HL-60 (cell line): ENCODE measurements around the gene PLPP3.

ENCODE experiments used
- CTCF ChIP-seq: IDR thresholded peaks from one replicate; pipeline ENCODE4 v1.5.1; 2011; ENCODE audit warnings: low read length, control low read depth, inconsistent platforms; ENCODE audit not compliant: insufficient read depth
- GABPA ChIP-seq: IDR thresholded peaks from 2 replicates; pipeline ENCODE4 v1.6.1; 2012; ENCODE audit warnings: low read depth
- POLR2AphosphoS5 ChIP-seq: IDR thresholded peaks from 2 replicates; pipeline ENCODE4 v1.6.1; 2012; ENCODE audit warnings: low read depth
- REST ChIP-seq: IDR thresholded peaks from 2 replicates; pipeline ENCODE4 v1.6.1; 2012; ENCODE audit warnings: low read depth; ENCODE audit not compliant: insufficient replicate concordance
- SPI1 ChIP-seq: IDR thresholded peaks from 2 replicates; pipeline ENCODE4 v1.6.1; 2012; ENCODE audit warnings: low read depth, mild to moderate bottlenecking, borderline replicate concordance

- TF ChIP-seq CTCF (no peak), REST (no peak), POLR2AphosphoS5 (no peak), GABPA (no peak), SPI1 (no peak)
Measured at GRCh38 chr1:56496158-56496557, 83.2 kb downstream of the PLPP3 start.
